22Rv1 (cell line): Measurements from ENCODE around the gene NUP93.

ENCODE experiments used
- ZFX ChIP-seq: fragments of 450-650 bp; IDR thresholded peaks from 2 replicates; pipeline ENCODE4 v1.6.1; 2017; ENCODE audit warnings: antibody characterized with exemption, borderline replicate concordance
- TF ChIP-seq, protein P1 (sequence below): fragments of 450-650 bp; IDR thresholded peaks from 2 replicates; pipeline ENCODE4 v1.5.1; 2017; ENCODE audit warnings: mild to moderate bottlenecking

DNA sequence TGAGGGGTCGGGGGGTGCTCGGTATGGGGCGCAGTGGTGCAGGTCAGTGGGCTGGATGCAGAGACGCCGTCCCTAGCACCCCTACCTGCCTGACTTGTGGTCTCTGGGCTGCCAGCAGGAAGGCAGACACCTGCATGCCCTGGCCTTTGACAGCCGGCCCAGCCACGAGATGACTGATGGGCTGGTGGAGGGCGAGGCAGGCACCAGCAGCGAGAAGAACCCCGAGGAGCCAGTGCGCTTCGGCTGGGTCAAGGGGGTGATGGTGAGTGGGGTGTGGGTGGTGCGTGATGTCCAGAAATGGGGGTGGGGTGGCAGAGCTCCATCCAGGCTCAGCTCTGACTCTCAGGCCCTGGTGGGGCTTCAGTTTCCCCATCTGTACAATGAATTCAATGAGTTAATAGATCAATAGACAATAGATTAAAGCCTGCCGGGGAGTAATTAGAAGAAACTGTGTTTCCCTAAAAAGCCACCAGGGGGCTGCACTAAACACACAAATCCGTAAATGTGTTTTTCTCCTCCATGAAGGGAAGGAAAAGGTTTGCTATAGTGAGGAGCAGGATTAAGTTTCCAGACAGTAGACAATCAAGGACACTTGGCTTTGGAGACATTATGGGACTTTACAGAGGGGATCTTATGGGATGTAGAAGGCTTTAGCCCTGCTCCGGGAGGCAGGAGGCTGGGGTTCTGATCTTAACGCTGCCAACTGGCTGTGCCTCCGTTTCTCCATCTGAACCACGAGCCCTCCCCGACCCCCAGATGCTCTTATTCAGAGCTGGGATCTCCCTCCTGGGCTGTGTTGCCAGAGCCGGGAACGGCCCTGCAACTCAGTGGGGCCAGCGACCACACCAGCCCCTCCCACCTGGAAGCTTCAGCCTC is 137.3 kb downstream of the NUP93 start:
- TF ChIP-seq, protein P1, sequence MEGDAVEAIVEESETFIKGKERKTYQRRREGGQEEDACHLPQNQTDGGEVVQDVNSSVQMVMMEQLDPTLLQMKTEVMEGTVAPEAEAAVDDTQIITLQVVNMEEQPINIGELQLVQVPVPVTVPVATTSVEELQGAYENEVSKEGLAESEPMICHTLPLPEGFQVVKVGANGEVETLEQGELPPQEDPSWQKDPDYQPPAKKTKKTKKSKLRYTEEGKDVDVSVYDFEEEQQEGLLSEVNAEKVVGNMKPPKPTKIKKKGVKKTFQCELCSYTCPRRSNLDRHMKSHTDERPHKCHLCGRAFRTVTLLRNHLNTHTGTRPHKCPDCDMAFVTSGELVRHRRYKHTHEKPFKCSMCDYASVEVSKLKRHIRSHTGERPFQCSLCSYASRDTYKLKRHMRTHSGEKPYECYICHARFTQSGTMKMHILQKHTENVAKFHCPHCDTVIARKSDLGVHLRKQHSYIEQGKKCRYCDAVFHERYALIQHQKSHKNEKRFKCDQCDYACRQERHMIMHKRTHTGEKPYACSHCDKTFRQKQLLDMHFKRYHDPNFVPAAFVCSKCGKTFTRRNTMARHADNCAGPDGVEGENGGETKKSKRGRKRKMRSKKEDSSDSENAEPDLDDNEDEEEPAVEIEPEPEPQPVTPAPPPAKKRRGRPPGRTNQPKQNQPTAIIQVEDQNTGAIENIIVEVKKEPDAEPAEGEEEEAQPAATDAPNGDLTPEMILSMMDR, result peak; percentile 85
- no peak for TF ChIP-seq ZFX
